Body of pancreas (tissue), 4 donors: ENCODE data around the gene ARHGAP27. TPM values are rescaled to one million over a fixed set of nuclear protein-coding genes. Genes with fewer than 3 reads are reported as not detected.

ENCODE experiments used
- ATAC-seq: fragments of 150-250 bp; one replicate; pipeline ENCODE4 v1.9.1; 2016
- DNase-seq, 4 donors: peaks; one replicate each; pipeline ENCODE4 v3.0.0-alpha.2; 2019
- H3K27ac ChIP-seq, 4 donors: fragments of 200-600 bp; sonication (generic); 1 replicate in 3 of 4; 2 replicates in 1 of 4; pipeline versions ENCODE4 v1.5.1 to v1.6.1; 2016 to 2019; ENCODE audit warnings: mild to moderate bottlenecking in 1 of 4, mixed read lengths in 1 of 4, moderate library complexity in 1 of 4
- H3K27me3 ChIP-seq, 2 donors: fragments of 200-600 bp; sonication (generic); one replicate each; pipeline ENCODE4 v1.6.0; 2016; ENCODE audit warnings: mild to moderate bottlenecking in 1 of 2
- H3K36me3 ChIP-seq, 2 donors: fragments of 200-600 bp; sonication (generic); replicated peaks in 1 of 2; 2 replicates each; pipeline ENCODE4 v1.5.1; 2016; ENCODE audit warnings: low read depth in 2 of 2; ENCODE audit not compliant: insufficient read depth in 1 of 2
- H3K4me1 ChIP-seq: fragments of 200-600 bp; sonication (generic); one replicate; pipeline ENCODE4 v1.6.0; 2016
- H3K4me3 ChIP-seq, 2 donors: fragments of 200-600 bp; sonication (generic); 1 replicate in 1 of 2; 2 replicates in 1 of 2; pipeline ENCODE4 v1.5.1; 2016 to 2019
- H3K9me3 ChIP-seq, 3 donors: fragments of 200-600 bp; sonication (generic); 1 replicate in 2 of 3; 2 replicates in 1 of 3; pipeline ENCODE4 v1.5.1; 2016
- POLR2A ChIP-seq, 3 donors: fragments of 450-650 bp; IDR thresholded peaks; one replicate each; pipeline ENCODE4 v1.6.1; 2016; ENCODE audit warnings: antibody characterized with exemption in 3 of 3, mild to moderate bottlenecking in 2 of 3
- WGBS, 2 donors: methylation state at CpG; one replicate each; pipeline ENCODE4 v1.1.5; 2017; 5-methylcytosine and 5-hydroxymethylcytosine counted together
- intact Hi-C: fragments of 100-400 bp; cut with DNase I; formaldehyde crosslinking; loops from one replicate; pipeline ENCODE4 v1.15.1; 2023
- total RNA-seq, 2 donors: library from RNA; depleted of rRNA; stranded (reverse); fragments of >200 nt; gene quantifications; one replicate each; pipeline ENCODE4 v1.1.0, GENCODE V29; 2016
- TF ChIP-seq, protein P1 (sequence below), 7 experiments: fragments of 450-650 bp in 4 of 7; fragments of 200-600 bp in 3 of 7; sonication (generic) in 3 of 7; IDR thresholded peaks; one replicate each; pipeline ENCODE4 v1.5.1; 2016 to 2019; ENCODE audit warnings: antibody characterized with exemption in 7 of 7

Gene ARHGAP27
- total RNA-seq, 2 donors from 2014 or later: 12.7 to 35.3 TPM

DNA sequence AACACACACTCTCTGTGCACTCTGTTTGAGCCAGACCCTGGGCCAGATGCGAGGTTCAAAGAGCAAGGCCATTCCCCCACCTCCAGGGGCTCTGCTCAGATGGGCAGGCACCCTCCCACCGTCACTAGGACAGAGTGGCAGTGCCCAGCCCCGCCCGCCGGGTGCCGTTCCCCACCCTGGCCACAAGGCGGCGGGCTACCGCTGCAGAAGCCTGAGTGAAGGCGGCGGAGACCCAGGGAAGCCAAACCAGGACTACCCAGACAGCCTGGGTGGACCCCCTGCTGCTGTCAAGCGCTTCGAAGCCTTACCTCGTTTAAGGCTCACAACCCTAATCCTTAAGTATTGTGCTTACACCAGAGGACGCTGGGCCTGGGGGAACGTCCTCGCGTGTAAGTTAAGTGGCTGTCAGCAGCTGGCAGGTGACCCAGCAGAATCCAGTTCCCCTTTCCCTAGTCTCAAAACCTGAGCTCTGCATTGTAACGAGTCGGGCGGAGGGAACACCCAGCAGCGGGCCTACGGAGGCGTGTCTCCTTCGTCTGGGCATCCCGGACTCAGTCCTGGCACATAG is 4.5 kb downstream of the ARHGAP27 start:
- TF ChIP-seq, protein P1, sequence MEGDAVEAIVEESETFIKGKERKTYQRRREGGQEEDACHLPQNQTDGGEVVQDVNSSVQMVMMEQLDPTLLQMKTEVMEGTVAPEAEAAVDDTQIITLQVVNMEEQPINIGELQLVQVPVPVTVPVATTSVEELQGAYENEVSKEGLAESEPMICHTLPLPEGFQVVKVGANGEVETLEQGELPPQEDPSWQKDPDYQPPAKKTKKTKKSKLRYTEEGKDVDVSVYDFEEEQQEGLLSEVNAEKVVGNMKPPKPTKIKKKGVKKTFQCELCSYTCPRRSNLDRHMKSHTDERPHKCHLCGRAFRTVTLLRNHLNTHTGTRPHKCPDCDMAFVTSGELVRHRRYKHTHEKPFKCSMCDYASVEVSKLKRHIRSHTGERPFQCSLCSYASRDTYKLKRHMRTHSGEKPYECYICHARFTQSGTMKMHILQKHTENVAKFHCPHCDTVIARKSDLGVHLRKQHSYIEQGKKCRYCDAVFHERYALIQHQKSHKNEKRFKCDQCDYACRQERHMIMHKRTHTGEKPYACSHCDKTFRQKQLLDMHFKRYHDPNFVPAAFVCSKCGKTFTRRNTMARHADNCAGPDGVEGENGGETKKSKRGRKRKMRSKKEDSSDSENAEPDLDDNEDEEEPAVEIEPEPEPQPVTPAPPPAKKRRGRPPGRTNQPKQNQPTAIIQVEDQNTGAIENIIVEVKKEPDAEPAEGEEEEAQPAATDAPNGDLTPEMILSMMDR (IDR thresholded peaks at IDR 0.05): peak; percentile 90 to 99 (median 93)
- TF ChIP-seq POLR2A (IDR thresholded peaks at IDR 0.05): no peak
- DNase-seq (peak; percentile 72 to 83 (median 76)), ATAC-seq (peak; percentile 60)
- intact Hi-C loops: no loop called here
- Histone ChIP-seq H3K27ac (peak overlapping the region in 2 of 4 donors; percentile 27 to 63), H3K4me1 (peaks cover 74% of the 10 kb centered on the region), H3K36me3 (no peaks in the 10 kb centered on the region), H3K4me3 (no peak overlapping the region), H3K27me3 (peaks cover 0 to 13% of the 10 kb centered on the region in 2 donors), H3K9me3 (no peaks in the 10 kb centered on the region)
- WGBS, 2 donors: 2 to 3% methylated on average over 9 to 26 of the region's 26 CpGs

DNA sequence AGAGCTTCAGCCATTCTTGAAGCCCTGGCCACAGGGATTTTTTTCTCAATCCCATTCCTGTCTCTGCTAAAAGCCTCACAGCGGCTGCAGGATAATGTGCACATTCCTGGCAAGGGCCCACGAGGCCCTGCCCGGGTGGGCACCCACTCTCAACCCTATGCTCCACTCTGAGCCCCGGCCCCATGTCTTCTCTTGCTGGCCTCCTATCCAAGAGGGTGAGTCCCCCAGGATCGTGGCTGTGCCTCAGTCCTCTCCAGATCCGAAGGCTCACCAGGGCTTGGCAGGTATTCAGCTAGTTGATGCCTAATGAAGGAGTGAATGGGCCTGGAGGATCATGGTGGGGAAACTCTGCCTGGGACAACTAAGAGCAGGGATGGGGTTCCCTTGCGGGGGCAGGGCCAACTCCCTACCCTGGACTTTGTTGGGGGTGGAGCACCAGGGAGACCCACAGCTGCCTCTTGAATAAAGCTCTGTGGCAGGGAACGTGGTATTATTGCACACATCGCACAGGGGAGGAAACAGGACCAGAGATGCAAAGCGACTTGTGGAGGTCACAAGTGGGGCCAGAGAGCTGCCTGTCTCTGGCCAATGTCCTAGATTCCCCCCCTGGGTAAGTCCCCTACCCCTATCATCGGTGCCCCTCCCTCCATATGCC is 5.4 kb downstream of the ARHGAP27 start:
- Histone ChIP-seq H3K27me3 (peaks cover 0 to 13% of the 10 kb centered on the region in 2 donors), H3K27ac (no peak overlapping the region), H3K4me3 (no peak overlapping the region), H3K4me1 (peaks cover 67% of the 10 kb centered on the region), H3K36me3 (no peaks in the 10 kb centered on the region), H3K9me3 (no peaks in the 10 kb centered on the region)
- intact Hi-C loops: no loop called here
- 65 to 66% methylated on average over 10 to 11 of the region's 11 CpGs for WGBS, 2 donors
- DNase-seq (no peak), ATAC-seq (no peak)
- no peak for TF ChIP-seq POLR2A (IDR thresholded peaks at IDR 0.05)
- TF ChIP-seq, protein P1 (IDR thresholded peaks at IDR 0.05): no peak

DNA sequence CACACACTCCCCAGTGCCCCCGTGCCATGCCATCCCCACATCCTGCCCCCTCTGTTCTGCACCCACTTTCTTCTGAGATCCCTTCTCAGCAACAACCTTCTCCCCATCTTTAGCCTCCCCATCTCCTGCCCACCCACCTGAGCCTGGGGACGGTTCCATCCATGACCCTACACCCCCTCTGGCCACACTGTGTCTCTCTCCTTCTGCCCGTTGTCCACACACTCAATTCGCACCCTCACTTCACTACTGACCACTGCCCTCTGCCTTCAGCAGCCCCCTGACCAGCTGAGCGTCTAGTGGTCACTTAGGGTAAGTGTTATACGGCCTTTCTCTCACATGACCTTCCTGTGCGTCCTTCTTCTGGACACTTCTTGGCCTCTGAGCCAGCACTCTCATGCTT is 6.1 kb downstream of the ARHGAP27 start:
- Histone ChIP-seq H3K4me1 (peaks cover 62% of the 10 kb centered on the region), H3K27me3 (peaks cover 0 to 13% of the 10 kb centered on the region in 2 donors), H3K9me3 (no peaks in the 10 kb centered on the region), H3K27ac (no peak overlapping the region), H3K36me3 (no peaks in the 10 kb centered on the region), H3K4me3 (no peak overlapping the region)
- WGBS, 2 donors: 60 to 76% methylated on average over 7 of the region's 7 CpGs
- ATAC-seq: no peak
- intact Hi-C loops: no loop called here
- TF ChIP-seq POLR2A (IDR thresholded peaks at IDR 0.05): no peak
- TF ChIP-seq, protein P1 (IDR thresholded peaks at IDR 0.05): no peak
- no peak for DNase-seq

DNA sequence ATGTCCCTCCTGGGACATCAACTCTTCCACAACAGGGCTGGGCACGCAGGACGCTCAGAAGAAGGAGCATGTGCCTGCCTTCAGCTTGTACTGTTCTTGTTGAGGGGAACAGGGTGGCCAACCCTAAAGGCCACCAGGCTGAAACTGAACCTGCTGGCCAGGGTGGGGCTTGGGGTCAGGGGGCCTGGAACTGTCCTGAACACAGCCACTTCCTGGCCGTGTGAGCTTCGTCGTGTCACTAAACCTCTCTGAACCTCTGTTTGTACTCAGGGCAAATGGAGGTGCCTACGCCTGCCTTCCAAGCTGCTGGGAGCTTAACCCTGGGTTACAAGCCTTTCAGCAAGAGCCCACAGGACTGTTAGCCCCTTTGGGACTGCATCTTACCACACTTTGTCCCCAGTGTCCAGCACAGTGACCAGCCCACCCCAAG is 6.7 kb downstream of the ARHGAP27 start:
- ATAC-seq: no peak
- H3K4me1 ChIP-seq: peaks cover 56% of the 10 kb centered on the region
- intact Hi-C loops: no loop called here

More for the DNA sequence above, 6.7 kb downstream of the ARHGAP27 start:
- H3K27ac ChIP-seq: peak overlapping the region in 3 of 4 donors; percentile 72 to 84 (median 76)
- no peaks in the 10 kb centered on the region for H3K36me3 ChIP-seq
- H3K9me3 ChIP-seq: no peaks in the 10 kb centered on the region
- 20 to 45% methylated on average over 2 to 6 of the region's 6 CpGs for WGBS, 2 donors
- no peak for DNase-seq
- TF ChIP-seq, protein P1 (IDR thresholded peaks at IDR 0.05): no peak
- no peak for TF ChIP-seq POLR2A (IDR thresholded peaks at IDR 0.05)
- peaks cover 0 to 9% of the 10 kb centered on the region in 2 donors for H3K27me3 ChIP-seq
- no peak overlapping the region for H3K4me3 ChIP-seq
